Measurements from ENCODE around the gene NCOA1.

DNA sequence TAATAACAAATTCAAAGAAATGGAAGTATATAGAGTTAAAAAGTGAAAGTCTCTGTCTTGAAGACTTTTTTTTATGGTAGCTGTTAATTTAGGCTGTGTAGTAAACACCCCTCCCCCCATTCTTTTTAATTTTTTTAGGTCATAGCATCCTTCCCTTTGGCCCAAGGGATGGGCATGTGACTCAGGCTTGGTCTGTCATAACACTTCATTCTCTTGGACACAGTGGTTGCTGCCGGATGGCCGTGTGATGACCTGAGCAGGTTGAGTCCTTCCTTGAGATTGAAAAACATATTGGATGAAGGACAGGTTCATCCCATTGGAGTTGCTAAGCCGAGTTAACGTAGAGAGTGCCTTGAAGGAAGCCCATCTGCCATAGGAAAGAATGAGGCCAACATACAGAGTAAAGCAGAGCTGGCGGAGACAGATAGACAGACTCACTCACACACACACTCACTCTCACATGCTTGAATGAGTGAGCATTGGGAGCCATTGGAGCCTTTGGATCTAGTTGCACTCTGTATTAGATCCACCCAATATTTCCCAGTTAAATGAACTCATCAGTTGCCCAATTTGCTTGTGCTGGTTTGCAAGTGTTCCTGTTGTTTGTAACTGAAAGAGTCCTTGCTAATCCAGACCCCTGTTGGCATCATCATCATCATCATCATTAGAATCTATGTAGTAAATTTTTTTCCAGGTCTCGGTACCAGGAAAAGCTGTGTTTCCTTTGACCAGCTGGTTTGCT lies 14.7 kb downstream of the NCOA1 start:
- TF ChIP-seq, protein P1, sequence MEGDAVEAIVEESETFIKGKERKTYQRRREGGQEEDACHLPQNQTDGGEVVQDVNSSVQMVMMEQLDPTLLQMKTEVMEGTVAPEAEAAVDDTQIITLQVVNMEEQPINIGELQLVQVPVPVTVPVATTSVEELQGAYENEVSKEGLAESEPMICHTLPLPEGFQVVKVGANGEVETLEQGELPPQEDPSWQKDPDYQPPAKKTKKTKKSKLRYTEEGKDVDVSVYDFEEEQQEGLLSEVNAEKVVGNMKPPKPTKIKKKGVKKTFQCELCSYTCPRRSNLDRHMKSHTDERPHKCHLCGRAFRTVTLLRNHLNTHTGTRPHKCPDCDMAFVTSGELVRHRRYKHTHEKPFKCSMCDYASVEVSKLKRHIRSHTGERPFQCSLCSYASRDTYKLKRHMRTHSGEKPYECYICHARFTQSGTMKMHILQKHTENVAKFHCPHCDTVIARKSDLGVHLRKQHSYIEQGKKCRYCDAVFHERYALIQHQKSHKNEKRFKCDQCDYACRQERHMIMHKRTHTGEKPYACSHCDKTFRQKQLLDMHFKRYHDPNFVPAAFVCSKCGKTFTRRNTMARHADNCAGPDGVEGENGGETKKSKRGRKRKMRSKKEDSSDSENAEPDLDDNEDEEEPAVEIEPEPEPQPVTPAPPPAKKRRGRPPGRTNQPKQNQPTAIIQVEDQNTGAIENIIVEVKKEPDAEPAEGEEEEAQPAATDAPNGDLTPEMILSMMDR (IDR thresholded peaks at IDR 0.05; ENCODE audit: poor library complexity, severe bottlenecking), result no peak
- no peak for TF ChIP-seq EP300 (conservative IDR thresholded peaks at IDR 0.05; ENCODE audit: poor library complexity, severe bottlenecking)
